B cell (primary cell): Measurements from ENCODE around the gene CTTN. TPM values are rescaled to one million over a fixed set of nuclear protein-coding genes. Genes with fewer than 3 reads are reported as not detected.

Experiments
- ATAC-seq: fragments of 200-7000 bp; cut with Tn5 transposase; one replicate; pipeline ENCODE4 v1.10.0; 2021; ENCODE audit warnings: low read depth, mild to moderate bottlenecking, moderate number of reproducible peaks, moderate library complexity
- CTCF ChIA-PET: fragments of 350-600 bp; sonication (Branson Sonifier 250); formaldehyde crosslinking; loops from one replicate; lab custom pipeline; 2021; ENCODE audit warnings: antibody characterized with exemption, inconsistent platforms; lab: Charles Lee
- POLR2A ChIA-PET: fragments of 350-600 bp; sonication (Branson Sonifier 250); formaldehyde crosslinking; loops from one replicate; lab custom pipeline; 2021; ENCODE audit warnings: antibody characterized with exemption; lab: Charles Lee
- DNase-seq: peaks from one replicate; pipeline ENCODE4 v3.0.0; 2013
- H2AFZ ChIP-seq: 2 replicates; pipeline ENCODE4 v1.6.1; 2012; ENCODE audit warnings: mild to moderate bottlenecking, low read depth, low read length; ENCODE audit not compliant: insufficient read depth, poor library complexity, severe bottlenecking
- H3K27ac ChIP-seq, 2 donors: 1 replicate in 1 of 2; 2 replicates in 1 of 2; pipeline ENCODE4 v1.5.1; 2012 to 2013; ENCODE audit warnings: low read length in 2 of 2, mild to moderate bottlenecking in 2 of 2, moderate library complexity in 1 of 2
- H3K27me3 ChIP-seq, 4 experiments: fragments of 200-600 bp in 1 of 4; sonication (generic) in 1 of 4; replicated peaks in 1 of 4; 1 replicate in 2 of 4; 2 replicates in 2 of 4; pipeline versions ENCODE4 v1.6.1 to v1.7.0; 2013 to 2016; ENCODE audit warnings: low read length in 3 of 4, mild to moderate bottlenecking in 2 of 4, mixed read lengths in 1 of 4, moderate library complexity in 1 of 4; ENCODE audit not compliant: insufficient read depth in 4 of 4, control insufficient read depth in 3 of 4; ENCODE audit errors: control extremely low read depth in 1 of 4
- H3K36me3 ChIP-seq, 2 experiments: replicated peaks in 1 of 2; 1 replicate in 1 of 2; 2 replicates in 1 of 2; pipeline versions ENCODE4 v1.6.1 to v1.7.1; 2013; ENCODE audit warnings: low read length in 1 of 2; ENCODE audit not compliant: insufficient read depth in 2 of 2, control insufficient read depth in 1 of 2; ENCODE audit errors: control extremely low read depth in 1 of 2, extremely low read depth in 1 of 2
- H3K4me1 ChIP-seq, 2 donors: fragments of 200-600 bp in 1 of 2; sonication (generic) in 1 of 2; 1 replicate in 1 of 2; 2 replicates in 1 of 2; pipeline versions ENCODE4 v1.5.1 to v1.6.1; 2013 to 2017; ENCODE audit warnings: low read length in 2 of 2; ENCODE audit not compliant: control insufficient read depth in 2 of 2, insufficient read depth in 2 of 2
- H3K4me2 ChIP-seq: replicated peaks from 2 replicates; pipeline ENCODE3; 2012; ENCODE audit warnings: mild to moderate bottlenecking, low read depth, low read length; ENCODE audit not compliant: poor library complexity, severe bottlenecking
- H3K4me3 ChIP-seq, 5 experiments: fragments of 200-600 bp in 1 of 5; sonication (generic) in 1 of 5; 1 replicate in 3 of 5; 2 replicates in 2 of 5; pipeline versions ENCODE4 v1.5.1 to v1.7.0; 2011 to 2016; ENCODE audit warnings: low read length in 4 of 5, mild to moderate bottlenecking in 4 of 5, low read depth in 2 of 5, control low read depth in 1 of 5, moderate library complexity in 1 of 5; ENCODE audit not compliant: insufficient read depth in 1 of 5; ENCODE audit errors: control extremely low read depth in 1 of 5, extremely low read depth in 1 of 5
- H3K79me2 ChIP-seq: fragments of 200-600 bp; sonication (generic); one replicate; pipeline ENCODE4 v1.6.0; 2016; ENCODE audit warnings: low read length; ENCODE audit not compliant: control insufficient read depth, insufficient read depth
- H3K9ac ChIP-seq: fragments of 200-600 bp; sonication (generic); 2 replicates; pipeline ENCODE4 v1.6.1; 2017; ENCODE audit warnings: mild to moderate bottlenecking, low read length, moderate library complexity
- H3K9me3 ChIP-seq, 3 donors: one replicate each; pipeline versions ENCODE4 v1.6.1 to v1.7.1; 2013; ENCODE audit warnings: low read length in 2 of 3; ENCODE audit not compliant: control insufficient read depth in 2 of 3, insufficient read depth in 1 of 3; ENCODE audit errors: control extremely low read depth in 1 of 3
- H4K20me1 ChIP-seq: 2 replicates; pipeline ENCODE4 v1.6.0; 2012; ENCODE audit warnings: mild to moderate bottlenecking, low read length; ENCODE audit not compliant: insufficient read depth, control insufficient read depth, poor library complexity, severe bottlenecking
- H3K27ac Mint-ChIP-seq: one replicate; pipeline ENCODE4 v1.8.0; 2021; ENCODE audit warnings: mixed read lengths
- H3K27me3 Mint-ChIP-seq: one replicate; pipeline ENCODE4 v1.8.0; 2021; ENCODE audit warnings: mixed read lengths
- H3K4me1 Mint-ChIP-seq: one replicate; pipeline ENCODE4 v1.8.0; 2021; ENCODE audit warnings: mixed read lengths
- H3K4me3 Mint-ChIP-seq: one replicate; pipeline ENCODE4 v1.8.0; 2021; ENCODE audit warnings: mixed read lengths
- H3K9me3 Mint-ChIP-seq: one replicate; pipeline ENCODE4 v1.8.0; 2022; ENCODE audit warnings: mixed read lengths; ENCODE audit not compliant: insufficient read depth
- EZH2 ChIP-seq: IDR thresholded peaks from 2 replicates; pipeline ENCODE4 v1.6.1; 2012; ENCODE audit warnings: borderline replicate concordance, low read depth, mild to moderate bottlenecking, moderate library complexity, low read length; ENCODE audit not compliant: insufficient read depth, poor library complexity, severe bottlenecking
- WGBS: methylation state at CpG from one replicate; pipeline ENCODE4 v1.1.5; 2013; ENCODE audit warnings: missing lambda C conversion rate; ENCODE audit not compliant: insufficient coverage; 5-methylcytosine and 5-hydroxymethylcytosine counted together
- intact Hi-C: fragments of 100-400 bp; cut with micrococcal nuclease; formaldehyde crosslinking; loops from one replicate; pipeline ENCODE4 v1.10.0; 2022
- polyA plus RNA-seq: library from polyadenylated mRNA; depleted of rRNA; stranded (reverse); fragments of >200 nt; gene quantifications from 2 replicates; pipeline ENCODE4 v1.2.3, GENCODE V29; 2012
- total RNA-seq, 2 donors: library from RNA; stranded (reverse); fragments of 120-200 nt in 1 of 2; gene quantifications; 1 replicate in 1 of 2; 2 replicates in 1 of 2; pipeline versions ENCODE4 v1.2.3 to v1.2.4, GENCODE V29; 2013 to 2022
- TF ChIP-seq, protein P1 (sequence below): fragments of 200-600 bp; IDR thresholded peaks from one replicate; pipeline ENCODE4 v1.8.0; 2022; ENCODE audit warnings: antibody characterized with exemption, mild to moderate bottlenecking

Gene CTTN
- total and polyA plus RNA-seq, 2 donors (not counting 1 experiment from before 2014, with no cell fraction given) = 0.34 TPM; not detected in 1

DNA sequence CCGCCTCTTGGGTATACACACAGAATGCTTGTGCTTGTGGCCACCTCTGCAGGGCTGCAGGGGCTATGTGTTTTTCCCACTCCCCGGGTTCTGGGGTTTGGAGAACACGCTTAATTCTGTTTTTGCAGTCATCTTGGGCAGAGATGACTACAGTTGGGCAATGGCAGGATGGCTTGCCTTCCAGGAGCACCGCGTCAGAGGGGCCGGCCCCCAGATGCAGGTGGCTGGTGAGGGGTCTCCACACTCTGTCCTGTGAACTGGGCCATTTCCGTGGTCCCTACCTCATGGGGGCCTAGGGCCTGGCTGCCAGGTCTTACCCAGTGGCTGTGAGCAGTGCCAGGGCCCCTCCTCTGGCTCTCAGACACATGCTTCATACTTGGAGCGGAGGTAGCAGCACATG, 68.3 kb downstream of the CTTN start:
- no peak for DNase-seq
- Histone ChIP-seq H3K27me3 (peaks cover 0 to 34% (median 1%) of the 10 kb centered on the region in 4 experiments), H3K36me3 (no peaks in the 10 kb centered on the region), H3K79me2 (no peaks in the 10 kb centered on the region), H3K4me2 (no peak overlapping the region), H3K4me1 (peaks cover 0 to 8% of the 10 kb centered on the region in 2 donors), H3K9ac (no peak overlapping the region), H4K20me1 (no peaks in the 10 kb centered on the region), H2AFZ (no peak overlapping the region), H3K9me3 (peaks cover 0 to 9% (median 0%) of the 10 kb centered on the region in 3 donors), H3K4me3 (no peak overlapping the region), H3K27ac (no peak overlapping the region)
- TF ChIP-seq EZH2 = no peak
- TF ChIP-seq, protein P1, sequence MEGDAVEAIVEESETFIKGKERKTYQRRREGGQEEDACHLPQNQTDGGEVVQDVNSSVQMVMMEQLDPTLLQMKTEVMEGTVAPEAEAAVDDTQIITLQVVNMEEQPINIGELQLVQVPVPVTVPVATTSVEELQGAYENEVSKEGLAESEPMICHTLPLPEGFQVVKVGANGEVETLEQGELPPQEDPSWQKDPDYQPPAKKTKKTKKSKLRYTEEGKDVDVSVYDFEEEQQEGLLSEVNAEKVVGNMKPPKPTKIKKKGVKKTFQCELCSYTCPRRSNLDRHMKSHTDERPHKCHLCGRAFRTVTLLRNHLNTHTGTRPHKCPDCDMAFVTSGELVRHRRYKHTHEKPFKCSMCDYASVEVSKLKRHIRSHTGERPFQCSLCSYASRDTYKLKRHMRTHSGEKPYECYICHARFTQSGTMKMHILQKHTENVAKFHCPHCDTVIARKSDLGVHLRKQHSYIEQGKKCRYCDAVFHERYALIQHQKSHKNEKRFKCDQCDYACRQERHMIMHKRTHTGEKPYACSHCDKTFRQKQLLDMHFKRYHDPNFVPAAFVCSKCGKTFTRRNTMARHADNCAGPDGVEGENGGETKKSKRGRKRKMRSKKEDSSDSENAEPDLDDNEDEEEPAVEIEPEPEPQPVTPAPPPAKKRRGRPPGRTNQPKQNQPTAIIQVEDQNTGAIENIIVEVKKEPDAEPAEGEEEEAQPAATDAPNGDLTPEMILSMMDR = no peak
- ChIA-PET POLR2A (no interaction called here), CTCF (no interaction called here)
- Mint-ChIP-seq H3K4me3 (no peak overlapping the region), H3K27me3 (peaks cover 25% of the 10 kb centered on the region), H3K9me3 (no peaks in the 10 kb centered on the region), H3K4me1 (peaks cover 11% of the 10 kb centered on the region), H3K27ac (no peak overlapping the region)
- no peak for ATAC-seq
- intact Hi-C loops = no loop called here
- WGBS = 98% methylated on average over 8 of the region's 8 CpGs

DNA sequence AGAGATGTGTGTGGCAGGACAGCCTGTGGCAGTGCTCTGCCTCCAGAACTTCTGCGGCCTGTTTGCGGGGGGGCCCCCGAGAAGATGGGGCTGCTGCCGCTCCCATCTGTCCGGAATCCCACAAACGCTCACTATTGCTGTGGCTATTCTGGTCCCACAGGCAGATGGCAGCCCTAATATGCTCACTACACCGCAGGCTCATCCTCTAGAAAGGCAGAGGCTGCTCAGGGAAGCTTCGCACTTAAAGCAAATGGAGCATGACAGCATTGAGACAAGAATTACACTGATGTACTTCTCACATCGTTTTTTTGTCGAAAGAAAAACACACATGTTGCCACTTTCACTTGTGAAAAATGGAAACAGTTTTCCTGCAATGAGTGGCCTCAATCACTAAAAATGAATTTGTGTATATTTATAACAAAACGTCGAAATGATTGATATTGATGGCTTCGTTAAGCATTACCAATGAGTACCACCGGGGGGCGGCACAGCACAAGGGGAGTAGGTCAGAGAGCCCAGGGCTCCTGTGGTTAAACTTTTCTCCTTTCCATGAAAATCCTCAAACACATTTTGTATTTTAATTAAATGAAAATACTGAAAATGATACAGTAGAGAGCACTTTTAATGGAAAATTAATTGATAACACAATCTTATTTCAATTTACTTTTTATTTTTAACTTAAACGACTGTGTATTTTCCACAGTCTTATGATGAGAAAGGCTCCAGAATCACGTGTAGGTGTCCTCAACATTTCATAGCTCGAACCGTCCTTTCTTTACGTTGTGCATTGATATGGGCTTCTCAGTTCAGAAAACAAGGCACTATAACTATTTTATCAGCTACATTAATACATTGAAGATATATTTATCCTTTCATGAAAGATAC, 69.1 kb downstream of the CTTN start:
- CTCF ChIA-PET = no interaction called here
- no peaks in the 10 kb centered on the region for H3K9me3 Mint-ChIP-seq

More for the DNA sequence above, 69.1 kb downstream of the CTTN start:
- ATAC-seq = no peak
- H3K4me1 Mint-ChIP-seq = peaks cover 11% of the 10 kb centered on the region
- H3K27me3 Mint-ChIP-seq = peaks cover 20% of the 10 kb centered on the region
- intact Hi-C loops = no loop called here
- DNase-seq = peak; percentile 28
- H3K36me3 ChIP-seq = no peaks in the 10 kb centered on the region
- H3K27ac Mint-ChIP-seq = no peak overlapping the region
- H3K27ac ChIP-seq = no peak overlapping the region
- no peaks in the 10 kb centered on the region for H3K79me2 ChIP-seq
- H4K20me1 ChIP-seq = no peaks in the 10 kb centered on the region
- H3K4me2 ChIP-seq = no peak overlapping the region
- no peak overlapping the region for H3K4me3 ChIP-seq
- H3K4me1 ChIP-seq = peaks cover 0 to 8% of the 10 kb centered on the region in 2 donors
- H2AFZ ChIP-seq = no peak overlapping the region
- peaks cover 0 to 9% (median 0%) of the 10 kb centered on the region in 3 donors for H3K9me3 ChIP-seq
- peaks cover 0 to 32% (median 1%) of the 10 kb centered on the region in 4 experiments for H3K27me3 ChIP-seq
- TF ChIP-seq EZH2 = no peak
- TF ChIP-seq, protein P1 = peak; percentile 80
- H3K4me3 Mint-ChIP-seq = no peak overlapping the region
- WGBS = 67% methylated on average over 8 of the region's 20 CpGs
- no peak overlapping the region for H3K9ac ChIP-seq
- POLR2A ChIA-PET = no interaction called here
